Neuronal stem cell (in vitro differentiated cells): ENCODE measurements around the gene PRDM1.

Experiments used
- DNase-seq: peaks from one replicate; pipeline ENCODE4 v3.0.0-alpha.2; 2013; ENCODE audit warnings: low spot score
- H2AFZ ChIP-seq: one replicate; pipeline ENCODE4 v1.6.1; 2013; ENCODE audit warnings: mild to moderate bottlenecking, low read length, inconsistent platforms
- H2AK5ac ChIP-seq: 2 replicates; pipeline ENCODE4 v1.6.1; 2013; ENCODE audit warnings: low read depth, mild to moderate bottlenecking, inconsistent platforms, low read length, moderate library complexity, mixed read lengths
- H2BK120ac ChIP-seq: 2 replicates; pipeline ENCODE4 v1.6.1; 2013; ENCODE audit warnings: low read depth, mild to moderate bottlenecking, inconsistent platforms, low read length, moderate library complexity, mixed read lengths
- H2BK12ac ChIP-seq: one replicate; pipeline ENCODE4 v1.6.1; 2013; ENCODE audit warnings: low read length, inconsistent platforms
- H2BK15ac ChIP-seq: 2 replicates; pipeline ENCODE4 v1.6.1; 2013; ENCODE audit warnings: mild to moderate bottlenecking, low read length, inconsistent platforms, mixed read lengths
- H2BK5ac ChIP-seq: one replicate; pipeline ENCODE4 v1.6.1; 2013; ENCODE audit warnings: inconsistent platforms, mild to moderate bottlenecking, low read length, moderate library complexity
- H3K14ac ChIP-seq: one replicate; pipeline ENCODE4 v1.6.1; 2013; ENCODE audit warnings: low read length, inconsistent platforms
- H3K18ac ChIP-seq: 2 replicates; pipeline ENCODE4 v1.6.1; 2013; ENCODE audit warnings: low read length, inconsistent platforms
- H3K23ac ChIP-seq: 2 replicates; pipeline ENCODE4 v1.6.1; 2013; ENCODE audit warnings: low read depth, mild to moderate bottlenecking, mixed read lengths, low read length, inconsistent platforms; ENCODE audit not compliant: poor library complexity
- H3K27ac ChIP-seq: replicated peaks from 3 replicates; pipeline ENCODE4 v1.5.1; 2013; ENCODE audit warnings: low read length, inconsistent platforms
- H3K27me3 ChIP-seq, 3 experiments: 2 replicates each; pipeline ENCODE4 v1.6.1; 2013; ENCODE audit warnings: low read length in 3 of 3, mild to moderate bottlenecking in 2 of 3, inconsistent platforms in 1 of 3, low read depth in 1 of 3, mixed read lengths in 1 of 3, moderate library complexity in 1 of 3; ENCODE audit not compliant: control insufficient read depth in 3 of 3, insufficient read depth in 3 of 3
- H3K36me3 ChIP-seq, 2 donors: replicated peaks in 1 of 2; 2 replicates each; pipeline ENCODE4 v1.6.1; 2013; ENCODE audit warnings: low read length in 2 of 2; ENCODE audit not compliant: control insufficient read depth in 2 of 2, insufficient read depth in 2 of 2
- H3K4ac ChIP-seq: 2 replicates; pipeline ENCODE4 v1.6.1; 2013; ENCODE audit warnings: inconsistent platforms, mild to moderate bottlenecking, low read length, moderate library complexity
- H3K4me1 ChIP-seq, 2 donors: 1 replicate in 1 of 2; 2 replicates in 1 of 2; pipeline ENCODE4 v1.6.1; 2013; ENCODE audit warnings: low read length in 2 of 2, low read depth in 1 of 2; ENCODE audit not compliant: control insufficient read depth in 2 of 2, insufficient read depth in 1 of 2
- H3K4me2 ChIP-seq: one replicate; pipeline ENCODE4 v1.6.1; 2013; ENCODE audit warnings: mild to moderate bottlenecking, low read length, inconsistent platforms; ENCODE audit not compliant: insufficient read depth, poor library complexity, severe bottlenecking
- H3K4me3 ChIP-seq, 2 donors: 2 replicates each; pipeline ENCODE4 v1.5.1; 2013; ENCODE audit warnings: low read length in 2 of 2, mild to moderate bottlenecking in 2 of 2, inconsistent platforms in 1 of 2, moderate library complexity in 1 of 2
- H3K79me1 ChIP-seq: one replicate; pipeline ENCODE4 v1.6.1; 2013; ENCODE audit warnings: low read depth, mild to moderate bottlenecking, inconsistent platforms, low read length, moderate library complexity
- H3K9ac ChIP-seq: one replicate; pipeline ENCODE4 v1.6.1; 2013; ENCODE audit warnings: mild to moderate bottlenecking, low read depth, low read length, inconsistent platforms; ENCODE audit not compliant: poor library complexity
- H3K9me3 ChIP-seq, 2 donors: replicated peaks in 1 of 2; 2 replicates each; pipeline versions ENCODE3 to v1.6.1; 2013; ENCODE audit warnings: low read length in 2 of 2, mild to moderate bottlenecking in 2 of 2, inconsistent platforms in 1 of 2, low read depth in 1 of 2, mixed read lengths in 1 of 2, moderate library complexity in 1 of 2; ENCODE audit not compliant: control insufficient read depth in 2 of 2, insufficient read depth in 1 of 2
- H4K8ac ChIP-seq: one replicate; pipeline ENCODE4 v1.6.1; 2013; ENCODE audit warnings: low read depth, mild to moderate bottlenecking, inconsistent platforms, low read length, moderate library complexity
- H4K91ac ChIP-seq: one replicate; pipeline ENCODE4 v1.6.1; 2013; ENCODE audit warnings: low read length, low read depth, mild to moderate bottlenecking, inconsistent platforms; ENCODE audit not compliant: poor library complexity
- WGBS, 2 donors: extraction: QIAGEN DNeasy Blood & Tissue Kit; methylation state at CpG; one replicate each; pipeline ENCODE4 v1.1.7; 2013; ENCODE audit warnings: missing lambda C conversion rate in 2 of 2, mixed read lengths in 1 of 2; ENCODE audit not compliant: insufficient read length in 2 of 2, insufficient replicate concordance in 1 of 2; ENCODE audit errors: extremely low coverage in 2 of 2; 5-methylcytosine and 5-hydroxymethylcytosine counted together

Gene PRDM1

GRCh38 chr6:106050538-106050937 lies 35.6 kb upstream of the PRDM1 start:
- H3K27ac ChIP-seq, result no peak overlapping the region
- no peak overlapping the region for H3K9ac ChIP-seq
- no peaks in the 10 kb centered on the region for H3K36me3 ChIP-seq
- no peak overlapping the region for H3K4ac ChIP-seq
- no peak overlapping the region for H2BK5ac ChIP-seq
- no peak overlapping the region for H2BK120ac ChIP-seq
- no peak overlapping the region for H3K4me3 ChIP-seq
- H2BK15ac ChIP-seq, result no peak overlapping the region
- WGBS, 2 donors, result no CpG with 5 or more reads among the region's 4 CpGs
- no peak overlapping the region for H2AK5ac ChIP-seq
- peaks cover 4 to 12% of the 10 kb centered on the region in 2 donors for H3K4me1 ChIP-seq
- no peak overlapping the region for H2AFZ ChIP-seq
- H3K23ac ChIP-seq, result no peak overlapping the region
- H4K91ac ChIP-seq, result no peak overlapping the region
- no peak overlapping the region for H3K4me2 ChIP-seq
- no peak overlapping the region for H2BK12ac ChIP-seq
- H3K79me1 ChIP-seq, result no peaks in the 10 kb centered on the region
- H3K9me3 ChIP-seq, result no peaks in the 10 kb centered on the region
- H3K14ac ChIP-seq, result no peak overlapping the region
- H4K8ac ChIP-seq, result no peak overlapping the region
- H3K18ac ChIP-seq, result no peak overlapping the region
- DNase-seq, result no peak
- H3K27me3 ChIP-seq, result peaks cover 0 to 40% (median 0%) of the 10 kb centered on the region in 3 experiments

DNA sequence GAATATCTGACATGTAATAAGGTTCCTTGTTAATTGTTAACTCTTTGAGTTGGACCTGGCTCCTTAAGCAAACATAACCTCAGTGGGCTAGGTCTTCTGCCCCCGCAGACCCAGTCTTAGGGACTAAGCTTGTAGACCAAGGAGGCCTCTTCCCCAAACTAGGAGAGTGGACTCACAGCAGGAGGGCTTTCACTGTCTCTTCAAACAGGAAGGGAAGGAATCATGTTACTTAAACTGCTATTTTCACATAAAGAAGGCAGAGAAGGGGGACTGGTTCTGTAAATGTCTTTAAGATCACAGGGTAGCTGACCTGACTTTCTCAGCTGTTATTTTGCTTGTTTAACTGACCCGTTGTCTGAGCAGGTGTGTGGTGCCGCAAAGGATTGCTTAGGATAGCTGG lies 34.9 kb upstream of the PRDM1 start:
- no peak overlapping the region for H3K4me3 ChIP-seq

GRCh38 chr6:106053484-106054205 lies 32.5 kb upstream of the PRDM1 start:
- H3K4me1 ChIP-seq, result peaks cover 4 to 14% of the 10 kb centered on the region in 2 donors
- H3K4ac ChIP-seq, result no peak overlapping the region
- H3K27ac ChIP-seq, result no peak overlapping the region

More for the DNA sequence above, 34.9 kb upstream of the PRDM1 start:
- H2AK5ac ChIP-seq, result no peak overlapping the region
- no peak overlapping the region for H2BK5ac ChIP-seq
- H3K36me3 ChIP-seq, result no peaks in the 10 kb centered on the region
- no peak overlapping the region for H2AFZ ChIP-seq
- H4K8ac ChIP-seq, result no peak overlapping the region
- H3K27me3 ChIP-seq, result peaks cover 0 to 46% (median 0%) of the 10 kb centered on the region in 3 experiments
- no peak overlapping the region for H4K91ac ChIP-seq
- H2BK15ac ChIP-seq, result no peak overlapping the region
- H3K4me2 ChIP-seq, result peak overlapping the region; percentile 14
- no peak overlapping the region for H2BK120ac ChIP-seq
- H3K79me1 ChIP-seq, result no peaks in the 10 kb centered on the region
- DNase-seq, result peak; percentile 46
- H2BK12ac ChIP-seq, result peak overlapping the region; percentile 54
- H3K14ac ChIP-seq, result no peak overlapping the region
- WGBS, 2 donors, result no CpG with 5 or more reads among the region's 3 CpGs
- no peak overlapping the region for H3K4ac ChIP-seq
- no peaks in the 10 kb centered on the region for H3K9me3 ChIP-seq
- H3K27ac ChIP-seq, result peak overlapping the region; percentile 17
- H3K4me1 ChIP-seq, result peaks cover 4 to 14% of the 10 kb centered on the region in 2 donors
- no peak overlapping the region for H3K23ac ChIP-seq
- no peak overlapping the region for H3K18ac ChIP-seq
- H3K9ac ChIP-seq, result no peak overlapping the region

DNA sequence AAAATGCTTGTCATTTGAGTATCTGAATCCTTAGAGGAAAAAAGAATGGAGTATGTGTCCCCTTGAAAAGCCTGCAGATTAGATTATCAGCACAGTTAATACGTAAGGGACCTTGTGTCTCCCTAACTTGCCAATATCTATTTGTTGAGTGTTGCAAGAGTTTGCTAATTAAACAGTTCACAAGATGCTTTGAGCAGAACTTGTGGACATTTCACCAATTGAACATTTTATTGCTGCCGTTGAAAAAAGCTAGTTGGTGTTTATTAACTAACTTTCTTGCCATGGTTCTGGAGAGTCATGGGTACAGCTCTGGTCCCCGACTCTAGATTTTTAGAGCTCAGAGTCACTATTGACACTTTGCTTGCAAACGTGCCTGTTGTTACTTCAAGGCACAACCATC lies 30.6 kb upstream of the PRDM1 start:
- no CpG with 5 or more reads among the region's 4 CpGs for WGBS, 2 donors

More at GRCh38 chr6:106053484-106054205, 32.5 kb upstream of the PRDM1 start:
- no peaks in the 10 kb centered on the region for H3K36me3 ChIP-seq
- H3K4me3 ChIP-seq, result no peak overlapping the region
- peaks cover 0 to 58% (median 0%) of the 10 kb centered on the region in 3 experiments for H3K27me3 ChIP-seq
- H3K9me3 ChIP-seq, result no peaks in the 10 kb centered on the region
- H4K91ac ChIP-seq, result no peak overlapping the region
- no peak overlapping the region for H2BK12ac ChIP-seq
- no peak overlapping the region for H3K23ac ChIP-seq
- H2BK5ac ChIP-seq, result no peak overlapping the region
- WGBS, 2 donors, result no CpG with 5 or more reads among the region's 3 CpGs
- no peaks in the 10 kb centered on the region for H3K79me1 ChIP-seq
- no peak overlapping the region for H3K9ac ChIP-seq
- no peak overlapping the region for H2AFZ ChIP-seq
- H3K18ac ChIP-seq, result no peak overlapping the region
- no peak overlapping the region for H2BK120ac ChIP-seq
- no peak overlapping the region for H2AK5ac ChIP-seq
- no peak overlapping the region for H3K14ac ChIP-seq
- H4K8ac ChIP-seq, result no peak overlapping the region
- no peak for DNase-seq
- H3K4me2 ChIP-seq, result peak overlapping the region; percentile 11
- peak overlapping the region; percentile 64 for H2BK15ac ChIP-seq

More for the DNA sequence above, 30.6 kb upstream of the PRDM1 start:
- Histone ChIP-seq H3K23ac (no peak overlapping the region), H3K4me3 (no peak overlapping the region), H3K4ac (no peak overlapping the region), H2BK5ac (no peak overlapping the region), H3K79me1 (no peaks in the 10 kb centered on the region), H3K9ac (no peak overlapping the region), H3K9me3 (no peaks in the 10 kb centered on the region), H2BK12ac (no peak overlapping the region), H4K91ac (no peak overlapping the region), H3K18ac (no peak overlapping the region), H4K8ac (no peak overlapping the region), H3K4me1 (peaks cover 4 to 13% of the 10 kb centered on the region in 2 donors), H3K27me3 (peaks cover 0 to 52% (median 0%) of the 10 kb centered on the region in 3 experiments), H3K14ac (no peak overlapping the region), H2BK15ac (no peak overlapping the region), H3K27ac (no peak overlapping the region), H3K36me3 (no peaks in the 10 kb centered on the region), H2BK120ac (no peak overlapping the region), H2AK5ac (no peak overlapping the region), H3K4me2 (no peak overlapping the region), H2AFZ (no peak overlapping the region)
- no peak for DNase-seq
